Retinal pigment epithelial cell (primary cell): ENCODE measurements around the gene NRROS.

Source experiments
- DNase-seq: peaks from one replicate; pipeline ENCODE4 v3.0.0-alpha.2; 2010; ENCODE audit warnings: low read depth
- H3K4me3 ChIP-seq: 2 replicates; pipeline ENCODE4 v1.5.1; 2011; ENCODE audit warnings: mild to moderate bottlenecking, low read length, control low read depth, moderate library complexity
- TF ChIP-seq, protein P1 (sequence below): conservative IDR thresholded peaks from 2 replicates; pipeline ENCODE4 v1.5.1; 2011; ENCODE audit warnings: low read depth, low read length, control low read depth, inconsistent platforms

Gene NRROS

DNA sequence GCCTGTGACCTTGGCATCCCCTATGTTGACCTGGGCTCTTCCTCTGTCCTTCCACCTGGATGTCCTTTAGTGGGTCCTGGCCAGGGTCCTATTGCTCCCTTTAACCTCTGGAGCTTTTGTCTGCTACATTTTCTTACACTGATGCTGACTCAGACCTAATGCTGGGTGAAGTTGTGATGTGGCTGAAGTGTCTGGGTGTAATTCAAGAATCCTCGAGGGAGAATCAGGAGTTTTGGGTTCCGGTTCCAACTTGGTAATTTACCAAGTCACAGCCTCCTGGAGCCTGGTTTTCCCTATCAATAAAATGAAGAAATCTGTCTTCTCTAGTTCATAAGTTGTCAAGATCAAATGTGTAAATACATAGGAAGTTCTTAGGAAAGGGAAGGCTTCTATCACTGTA lies 46.9 kb downstream of the NRROS start:
- TF ChIP-seq, protein P1, sequence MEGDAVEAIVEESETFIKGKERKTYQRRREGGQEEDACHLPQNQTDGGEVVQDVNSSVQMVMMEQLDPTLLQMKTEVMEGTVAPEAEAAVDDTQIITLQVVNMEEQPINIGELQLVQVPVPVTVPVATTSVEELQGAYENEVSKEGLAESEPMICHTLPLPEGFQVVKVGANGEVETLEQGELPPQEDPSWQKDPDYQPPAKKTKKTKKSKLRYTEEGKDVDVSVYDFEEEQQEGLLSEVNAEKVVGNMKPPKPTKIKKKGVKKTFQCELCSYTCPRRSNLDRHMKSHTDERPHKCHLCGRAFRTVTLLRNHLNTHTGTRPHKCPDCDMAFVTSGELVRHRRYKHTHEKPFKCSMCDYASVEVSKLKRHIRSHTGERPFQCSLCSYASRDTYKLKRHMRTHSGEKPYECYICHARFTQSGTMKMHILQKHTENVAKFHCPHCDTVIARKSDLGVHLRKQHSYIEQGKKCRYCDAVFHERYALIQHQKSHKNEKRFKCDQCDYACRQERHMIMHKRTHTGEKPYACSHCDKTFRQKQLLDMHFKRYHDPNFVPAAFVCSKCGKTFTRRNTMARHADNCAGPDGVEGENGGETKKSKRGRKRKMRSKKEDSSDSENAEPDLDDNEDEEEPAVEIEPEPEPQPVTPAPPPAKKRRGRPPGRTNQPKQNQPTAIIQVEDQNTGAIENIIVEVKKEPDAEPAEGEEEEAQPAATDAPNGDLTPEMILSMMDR: no peak
- no peak for DNase-seq

DNA sequence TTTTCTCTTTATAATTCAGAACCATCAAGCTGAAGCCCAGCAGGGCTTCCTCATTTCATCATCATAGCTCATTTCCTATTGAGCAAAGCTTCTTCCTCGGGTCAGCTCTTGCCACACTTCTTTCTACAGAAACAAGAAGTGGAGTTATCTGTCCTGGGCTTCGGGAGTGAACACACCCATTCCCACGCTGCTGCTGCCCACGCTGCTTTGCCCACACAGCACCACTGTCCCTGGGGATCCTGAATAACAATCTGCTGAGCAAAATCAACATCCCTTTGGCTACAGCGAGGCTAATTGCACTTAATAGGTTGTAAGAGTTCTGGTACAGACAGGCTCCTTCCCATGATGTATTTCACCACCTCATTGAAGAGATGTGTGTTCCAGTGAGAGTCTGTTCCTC lies 48.9 kb downstream of the NRROS start:
- no peak for DNase-seq
- H3K4me3 ChIP-seq: no peak overlapping the region
- TF ChIP-seq, protein P1: no peak

More for the DNA sequence above, 46.9 kb downstream of the NRROS start:
- no peak overlapping the region for H3K4me3 ChIP-seq

DNA sequence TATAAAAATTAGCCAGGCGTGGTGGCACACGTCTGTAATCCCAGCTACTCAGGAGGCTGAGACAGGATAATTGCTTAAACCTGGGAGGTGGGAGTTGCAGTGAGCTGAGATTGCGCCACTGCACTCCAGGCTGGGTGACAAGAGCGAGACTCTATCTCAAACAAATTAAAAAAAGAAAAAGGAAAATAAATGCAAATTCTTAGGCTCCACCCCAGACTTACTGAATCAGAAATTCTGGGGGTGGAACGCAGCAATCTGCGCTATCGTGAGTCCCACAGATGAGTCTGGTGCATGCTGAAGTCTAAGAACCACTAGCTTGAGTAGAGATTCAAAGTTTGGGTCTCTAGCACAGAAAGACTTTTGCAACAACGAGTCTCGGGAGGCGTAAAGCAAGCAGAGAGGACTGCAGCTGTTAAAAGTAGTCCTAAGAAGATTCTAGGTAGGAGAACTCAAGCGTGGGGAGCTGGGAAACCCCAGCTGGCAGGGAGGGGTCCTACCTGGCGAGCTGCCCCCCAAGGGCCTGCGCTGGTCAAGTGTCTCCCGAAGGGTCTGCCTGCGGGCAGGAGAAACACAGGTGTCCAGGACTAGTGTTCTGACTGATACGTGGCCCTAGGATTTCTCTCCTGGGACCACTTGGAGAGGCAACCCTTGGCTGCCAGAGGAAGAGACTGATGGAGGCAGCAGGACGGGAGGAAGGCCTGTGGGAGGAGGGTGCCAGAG lies 50.6 kb downstream of the NRROS start:
- no peak for DNase-seq
- TF ChIP-seq, protein P1: no peak
- no peak overlapping the region for H3K4me3 ChIP-seq

DNA sequence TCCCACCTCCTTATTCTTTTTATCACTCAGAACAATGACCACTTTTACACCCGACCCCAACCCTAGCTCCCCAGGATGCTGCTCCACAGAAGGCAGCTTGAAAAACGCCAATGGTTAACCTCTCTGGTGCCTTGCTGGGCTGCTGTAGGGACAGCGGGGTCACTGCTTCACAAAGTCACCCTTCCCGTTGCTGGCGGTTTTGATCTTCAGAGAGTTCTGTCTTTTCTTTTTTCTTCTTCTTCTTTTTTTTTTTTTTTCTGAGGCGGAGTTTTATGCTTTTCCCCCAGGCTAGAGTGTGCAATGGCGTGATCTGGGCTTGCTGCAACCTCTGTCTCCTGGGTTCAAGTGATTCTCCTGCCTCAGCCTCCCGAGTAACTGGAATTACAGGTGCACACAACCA lies 51.9 kb downstream of the NRROS start:
- DNase-seq: no peak
- TF ChIP-seq, protein P1: no peak
- H3K4me3 ChIP-seq: no peak overlapping the region

DNA sequence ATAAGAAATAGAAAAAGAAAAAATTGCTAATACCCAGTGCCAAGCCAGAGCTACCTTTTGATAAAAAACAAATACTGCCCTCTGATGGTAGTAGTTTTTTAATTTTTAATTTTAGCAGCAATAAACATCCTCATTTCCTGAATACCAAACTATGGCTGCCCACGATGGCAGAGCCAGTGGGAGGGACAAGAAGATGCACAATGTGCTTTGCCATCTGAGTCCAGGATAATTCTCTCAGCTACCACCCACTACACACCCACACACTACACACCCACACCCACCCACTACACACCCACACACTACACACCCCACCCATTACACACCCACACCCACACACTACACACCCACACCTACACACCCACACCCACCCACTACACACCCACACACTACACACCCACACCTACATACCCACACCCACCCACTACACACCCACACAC lies 54.7 kb downstream of the NRROS start:
- no peak overlapping the region for H3K4me3 ChIP-seq
- DNase-seq: no peak
- TF ChIP-seq, protein P1: peak; percentile 5

DNA sequence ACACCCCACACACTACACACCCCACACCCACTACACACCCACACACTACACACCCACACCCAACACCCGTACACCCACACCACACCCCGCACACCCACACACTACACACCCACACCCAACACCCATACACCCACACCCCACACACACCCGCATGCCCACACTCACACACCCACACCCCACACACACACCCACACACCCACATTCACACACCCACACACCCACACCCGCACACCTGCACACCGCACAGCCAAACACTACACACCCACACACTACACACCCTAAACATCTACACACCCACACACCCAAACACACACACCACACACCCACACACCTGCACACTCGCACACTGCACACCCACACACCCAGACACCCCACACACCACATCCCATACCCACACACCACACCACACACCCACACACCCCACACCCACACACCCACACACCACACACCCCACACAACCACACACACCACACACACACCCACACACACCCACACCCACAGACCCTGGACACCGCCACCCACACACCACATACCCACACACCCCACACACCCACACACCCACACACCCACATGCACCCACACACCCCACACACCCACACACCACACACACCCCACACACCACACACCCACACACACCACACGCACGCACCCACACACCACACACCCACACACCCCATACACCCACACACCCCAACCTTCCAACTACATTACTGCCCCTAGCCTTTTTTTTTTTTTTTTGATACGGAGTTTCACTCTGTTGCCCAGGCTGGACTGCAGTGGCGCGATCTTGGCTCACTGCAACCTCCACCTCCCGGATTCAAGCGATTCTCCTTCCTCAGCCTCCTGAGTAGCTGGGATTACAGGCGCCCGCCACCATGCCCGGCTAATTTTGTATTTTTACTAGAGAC lies 55.7 kb downstream of the NRROS start:
- no peak overlapping the region for H3K4me3 ChIP-seq
- DNase-seq: no peak
- TF ChIP-seq, protein P1: no peak

DNA sequence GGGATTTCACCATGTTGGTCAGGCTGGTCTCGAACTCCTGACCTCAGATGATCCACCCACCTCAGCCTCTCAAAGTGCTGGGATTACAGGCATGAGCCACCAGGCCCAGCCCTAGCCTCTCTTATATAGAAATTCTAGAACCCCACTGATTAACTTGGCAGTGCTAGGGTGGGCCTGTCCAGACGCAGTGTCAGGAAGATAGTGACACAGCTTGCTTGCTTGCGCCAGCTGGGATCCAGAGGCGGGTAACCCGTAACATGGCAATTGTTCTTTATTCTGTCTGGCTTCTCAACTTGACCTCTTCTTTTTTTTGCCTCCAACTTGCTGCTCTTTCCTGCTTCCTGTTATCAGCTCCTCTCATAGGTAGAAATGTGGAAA lies 56.3 kb downstream of the NRROS start:
- no peak overlapping the region for H3K4me3 ChIP-seq
- DNase-seq: no peak
- TF ChIP-seq, protein P1: no peak
